Measurements from ENCODE around the gene ZFYVE9.

Gene ZFYVE9

GRCh38 chr1:52345252-52345651 lies 203.4 kb downstream of the ZFYVE9 start:
- H3K4me1 Mint-ChIP-seq = no peaks in the 10 kb centered on the region
- no peaks in the 10 kb centered on the region for H3K27me3 Mint-ChIP-seq
- peaks cover 4% of the 10 kb centered on the region for H3K36me3 Mint-ChIP-seq (ENCODE audit: low read depth)
- H3K4me3 Mint-ChIP-seq = no peak overlapping the region
- H3K27ac Mint-ChIP-seq = no peak overlapping the region
- no peaks in the 10 kb centered on the region for H3K9me3 Mint-ChIP-seq
- no peak for DNase-seq
- ATAC-seq = no peak

- Mint-ChIP-seq H3K36me3 (ENCODE audit: low read depth) (peaks cover 4% of the 10 kb centered on the region), H3K4me3 (no peak overlapping the region), H3K9me3 (no peaks in the 10 kb centered on the region), H3K27me3 (no peaks in the 10 kb centered on the region), H3K4me1 (no peaks in the 10 kb centered on the region), H3K27ac (no peak overlapping the region)
- no peak for DNase-seq
- no peak for ATAC-seq
Measured at GRCh38 chr1:52346653-52347052, 204.8 kb downstream of the ZFYVE9 start.

- ATAC-seq = no peak
- no peak overlapping the region for H3K27ac Mint-ChIP-seq
- no peaks in the 10 kb centered on the region for H3K4me1 Mint-ChIP-seq
- H3K36me3 Mint-ChIP-seq (ENCODE audit: low read depth) = peaks cover 10% of the 10 kb centered on the region
- H3K27me3 Mint-ChIP-seq = no peaks in the 10 kb centered on the region
- H3K4me3 Mint-ChIP-seq = no peak overlapping the region
- no peak for DNase-seq
- H3K9me3 Mint-ChIP-seq = no peaks in the 10 kb centered on the region
Measured at GRCh38 chr1:52348704-52349300, 206.9 kb downstream of the ZFYVE9 start.

GRCh38 chr1:52352690-52353089 lies 210.8 kb downstream of the ZFYVE9 start:
- Mint-ChIP-seq H3K27ac (no peak overlapping the region), H3K4me1 (no peaks in the 10 kb centered on the region), H3K27me3 (no peaks in the 10 kb centered on the region), H3K4me3 (no peak overlapping the region), H3K9me3 (no peaks in the 10 kb centered on the region), H3K36me3 (ENCODE audit: low read depth) (peaks cover 36% of the 10 kb centered on the region)
- DNase-seq (no peak), ATAC-seq (no peak)

GRCh38 chr1:52355436-52355835 lies 213.5 kb downstream of the ZFYVE9 start:
- ATAC-seq (no peak), DNase-seq (no peak)
- H3K4me1 Mint-ChIP-seq = no peaks in the 10 kb centered on the region
- peaks cover 48% of the 10 kb centered on the region for H3K36me3 Mint-ChIP-seq (ENCODE audit: low read depth)
- H3K9me3 Mint-ChIP-seq = no peaks in the 10 kb centered on the region
- H3K27me3 Mint-ChIP-seq = no peaks in the 10 kb centered on the region
- H3K27ac Mint-ChIP-seq = no peak overlapping the region
- H3K4me3 Mint-ChIP-seq = no peak overlapping the region

- no peak overlapping the region for H3K27ac Mint-ChIP-seq
- DNase-seq (no peak), ATAC-seq (no peak)
Measured at GRCh38 chr1:52355847-52356505, 214.1 kb downstream of the ZFYVE9 start.

GRCh38 chr1:52356818-52357355 lies 215.0 kb downstream of the ZFYVE9 start:
- H3K4me3 Mint-ChIP-seq = no peak overlapping the region
- no peaks in the 10 kb centered on the region for H3K4me1 Mint-ChIP-seq
- ATAC-seq = no peak
- H3K27me3 Mint-ChIP-seq = no peaks in the 10 kb centered on the region
- no peaks in the 10 kb centered on the region for H3K9me3 Mint-ChIP-seq
- DNase-seq = no peak
- peaks cover 55% of the 10 kb centered on the region for H3K36me3 Mint-ChIP-seq (ENCODE audit: low read depth)
- H3K27ac Mint-ChIP-seq = peak overlapping the region; percentile 44

More at GRCh38 chr1:52355847-52356505, 214.1 kb downstream of the ZFYVE9 start:
- H3K27me3 Mint-ChIP-seq = no peaks in the 10 kb centered on the region
- no peaks in the 10 kb centered on the region for H3K4me1 Mint-ChIP-seq
- H3K36me3 Mint-ChIP-seq (ENCODE audit: low read depth) = peaks cover 48% of the 10 kb centered on the region
- no peak overlapping the region for H3K4me3 Mint-ChIP-seq
- H3K9me3 Mint-ChIP-seq = no peaks in the 10 kb centered on the region

GRCh38 chr1:52357397-52357796 lies 215.5 kb downstream of the ZFYVE9 start:
- H3K36me3 Mint-ChIP-seq (ENCODE audit: low read depth) = peaks cover 57% of the 10 kb centered on the region
- no peak overlapping the region for H3K27ac Mint-ChIP-seq
- H3K4me3 Mint-ChIP-seq = no peak overlapping the region
- DNase-seq (no peak), ATAC-seq (no peak)
- H3K27me3 Mint-ChIP-seq = no peaks in the 10 kb centered on the region
- peaks cover under 1% of the 10 kb centered on the region for H3K4me1 Mint-ChIP-seq
- no peaks in the 10 kb centered on the region for H3K9me3 Mint-ChIP-seq

- ATAC-seq (no peak), DNase-seq (no peak)
- no peak overlapping the region for H3K4me3 Mint-ChIP-seq
- H3K36me3 Mint-ChIP-seq (ENCODE audit: low read depth) = peaks cover 55% of the 10 kb centered on the region
- no peaks in the 10 kb centered on the region for H3K9me3 Mint-ChIP-seq
- no peaks in the 10 kb centered on the region for H3K27me3 Mint-ChIP-seq
- peaks cover 12% of the 10 kb centered on the region for H3K4me1 Mint-ChIP-seq
- H3K27ac Mint-ChIP-seq = no peak overlapping the region
Measured at GRCh38 chr1:52358851-52359497, 217.1 kb downstream of the ZFYVE9 start.

- Mint-ChIP-seq H3K4me3 (no peak overlapping the region), H3K9me3 (no peaks in the 10 kb centered on the region), H3K4me1 (peaks cover 20% of the 10 kb centered on the region), H3K36me3 (ENCODE audit: low read depth) (peaks cover 50% of the 10 kb centered on the region), H3K27me3 (no peaks in the 10 kb centered on the region), H3K27ac (no peak overlapping the region)
- no peak for ATAC-seq
- no peak for DNase-seq
Measured at GRCh38 chr1:52359676-52360594, 218.0 kb downstream of the ZFYVE9 start.

GRCh38 chr1:52360595-52360968 lies 218.7 kb downstream of the ZFYVE9 start:
- Mint-ChIP-seq H3K27ac (no peak overlapping the region), H3K4me1 (peaks cover 26% of the 10 kb centered on the region), H3K4me3 (no peak overlapping the region), H3K36me3 (ENCODE audit: low read depth) (peaks cover 44% of the 10 kb centered on the region), H3K9me3 (no peaks in the 10 kb centered on the region), H3K27me3 (no peaks in the 10 kb centered on the region)
- no peak for ATAC-seq
- DNase-seq = no peak

GRCh38 chr1:52364235-52364839 lies 222.4 kb downstream of the ZFYVE9 start:
- Mint-ChIP-seq H3K27ac (no peak overlapping the region), H3K9me3 (no peaks in the 10 kb centered on the region), H3K4me1 (peaks cover 41% of the 10 kb centered on the region), H3K36me3 (ENCODE audit: low read depth) (peaks cover 25% of the 10 kb centered on the region), H3K4me3 (peak overlapping the region; percentile 97), H3K27me3 (no peaks in the 10 kb centered on the region)
- DNase-seq (no peak), ATAC-seq (no peak)

- Mint-ChIP-seq H3K27ac (peak overlapping the region; percentile 98), H3K27me3 (no peaks in the 10 kb centered on the region), H3K9me3 (no peaks in the 10 kb centered on the region), H3K4me3 (peak overlapping the region; percentile 97), H3K36me3 (ENCODE audit: low read depth) (peaks cover 22% of the 10 kb centered on the region), H3K4me1 (peaks cover 41% of the 10 kb centered on the region)
- peak; percentile 33 for DNase-seq
- no peak for ATAC-seq
Measured at GRCh38 chr1:52365071-52365745, 223.3 kb downstream of the ZFYVE9 start.

All from activated naive CD8-positive, alpha-beta T cell treated with anti-CD3 and anti-CD28 coated beads, Interleukin-2, amount 50 U/mL, for 24 hours (primary cell).